HL-60 (cell line): ENCODE results near the gene EEF1A2.
A peak's percentile ranks its signal among the peaks of the same experiment; 100 is the strongest.

ENCODE experiments used
- DNase-seq, 2 experiments: peaks; one replicate each; pipeline ENCODE4 v3.0.0-alpha.2; 2010 to 2020; ENCODE audit warnings: low read depth in 1 of 2, low spot score in 1 of 2
- H3K27ac ChIP-seq: fragments of 250-450 bp; sonication (Bioruptor Pico); replicated peaks from 2 replicates; pipeline ENCODE4 v1.5.1; 2020; ENCODE audit warnings: mild to moderate bottlenecking, moderate library complexity
- H3K27me3 ChIP-seq: fragments of 250-450 bp; sonication (Bioruptor Pico); 2 replicates; pipeline ENCODE4 v1.5.1; 2021; ENCODE audit warnings: mild to moderate bottlenecking, moderate library complexity; ENCODE audit not compliant: insufficient read depth, poor library complexity, severe bottlenecking
- H3K4me3 ChIP-seq: replicated peaks from 2 replicates; pipeline ENCODE4 v1.5.1; 2011; ENCODE audit warnings: mild to moderate bottlenecking, control low read depth, low read length; ENCODE audit not compliant: insufficient read depth
- CTCF ChIP-seq: IDR thresholded peaks from one replicate; pipeline ENCODE4 v1.5.1; 2011; ENCODE audit warnings: low read length, control low read depth, inconsistent platforms; ENCODE audit not compliant: insufficient read depth
- GABPA ChIP-seq: IDR thresholded peaks from 2 replicates; pipeline ENCODE4 v1.6.1; 2012; ENCODE audit warnings: low read depth
- POLR2AphosphoS5 ChIP-seq: IDR thresholded peaks from 2 replicates; pipeline ENCODE4 v1.6.1; 2012; ENCODE audit warnings: low read depth
- REST ChIP-seq: IDR thresholded peaks from 2 replicates; pipeline ENCODE4 v1.6.1; 2012; ENCODE audit warnings: low read depth; ENCODE audit not compliant: insufficient replicate concordance
- SPI1 ChIP-seq: IDR thresholded peaks from 2 replicates; pipeline ENCODE4 v1.6.1; 2012; ENCODE audit warnings: low read depth, mild to moderate bottlenecking, borderline replicate concordance

The EEF1A2 gene

GRCh38 chr20:63538204-63539091 lies 39.6 kb upstream of the EEF1A2 start:
- DNase-seq = no peak
- peak overlapping the region; percentile 61; the same call in 1 of the 2 replicates for H3K27ac ChIP-seq
- no peak overlapping the region for H3K4me3 ChIP-seq
- no peak for TF ChIP-seq CTCF
- TF ChIP-seq GABPA = no peak
- TF ChIP-seq REST = no peak
- no peak for TF ChIP-seq POLR2AphosphoS5
- TF ChIP-seq SPI1 = no peak
- H3K27me3 ChIP-seq = peaks cover 24% of the 10 kb centered on the region

- peaks cover 25% of the 10 kb centered on the region for H3K27me3 ChIP-seq
- TF ChIP-seq REST (no peak), CTCF (peak; percentile 88), GABPA (peak; percentile 65), POLR2AphosphoS5 (no peak), SPI1 (no peak)
- H3K27ac ChIP-seq = peak overlapping the region; percentile 61
- peak overlapping the region; percentile 42 for H3K4me3 ChIP-seq
- peak; percentile 86 to 88 for DNase-seq
Measured at GRCh38 chr20:63537525-63538203, 38.8 kb upstream of the EEF1A2 start.

- H3K4me3 ChIP-seq = peak within 1 kb of the TSS; percentile 42
- DNase-seq = peak; percentile 50 to 77
- peak within 1 kb of the TSS; percentile 61 for H3K27ac ChIP-seq
- H3K27me3 ChIP-seq = peaks cover 23% of the 10 kb centered on the region
- peak; percentile 85 for TF ChIP-seq SPI1
- no peak for TF ChIP-seq CTCF
- TF ChIP-seq REST = no peak
Measured at GRCh38 chr20:63536997-63537524, 38.2 kb upstream of the EEF1A2 start, which contains the start of gene PTK6. Gene PTK6, minus strand, starts transcription at chr20:63537376. Its CDS starts 62 bp downstream, at chr20:63537314.
